ENCODE results near the gene SVOP. TPM values are rescaled to one million over a fixed set of nuclear protein-coding genes. Genes with fewer than 3 reads are reported as not detected.

The SVOP gene
- total RNA-seq, 1 donor from 2014 or later = not detected

Other genes starting within 250 kb of the SVOP start
- gene SSH1, start 163.5 kb downstream of the SVOP start, total RNA-seq = 7.8 and 17.0 TPM in 2 replicates
- gene DAO, start 141.0 kb downstream of the SVOP start, total RNA-seq = not detected in 2 replicates
- gene USP30, start 31.5 kb upstream of the SVOP start, total RNA-seq = 6.9 and 10.9 TPM in 2 replicates
- gene ALKBH2, start 72.4 kb upstream of the SVOP start, total RNA-seq = 13.9 and 19.6 TPM in 2 replicates
- 21.5 and 27.1 TPM in 2 replicates for gene UNG, start 76.5 kb upstream of the SVOP start, total RNA-seq
- 1.9 and 8.9 TPM in 2 replicates for gene ACACB, start 95.5 kb upstream of the SVOP start, total RNA-seq

All from renal cortical epithelial cell (primary cell).